Immature natural killer cell (primary cell): ENCODE data around the gene PCDHA5. TPM values are rescaled to one million over a fixed set of nuclear protein-coding genes. Genes with fewer than 3 reads are reported as not detected.
A peak's percentile ranks its signal among the peaks of the same experiment; 100 is the strongest.
"Not testable (repeated sequence)": the region's sequence is repeated elsewhere in the genome, so short reads cannot be mapped to it uniquely, and the experiment has no call there.

Experiments
- DNase-seq, 3 donors: peaks; one replicate each; pipeline ENCODE4 v3.0.0; 2022; ENCODE audit warnings: mixed read lengths in 1 of 3
- H3K27ac Mint-ChIP-seq, 6 donors: one replicate each; pipeline ENCODE4 v1.8.0; 2020; ENCODE audit warnings: mixed read lengths in 6 of 6, mild to moderate bottlenecking in 5 of 6, inconsistent platforms in 4 of 6, moderate library complexity in 3 of 6
- H3K27me3 Mint-ChIP-seq, 3 donors: one replicate each; pipeline ENCODE4 v1.8.0; 2020 to 2021; ENCODE audit warnings: low read depth in 3 of 3, mild to moderate bottlenecking in 3 of 3, mixed read lengths in 3 of 3, moderate library complexity in 3 of 3, inconsistent platforms in 1 of 3
- H3K36me3 Mint-ChIP-seq, 3 donors: one replicate each; pipeline ENCODE4 v1.8.0; 2020; ENCODE audit warnings: mixed read lengths in 3 of 3, inconsistent platforms in 2 of 3, mild to moderate bottlenecking in 2 of 3
- H3K4me1 Mint-ChIP-seq, 2 donors: one replicate each; pipeline ENCODE4 v1.8.0; 2020; ENCODE audit warnings: inconsistent platforms in 2 of 2, mild to moderate bottlenecking in 2 of 2, mixed read lengths in 2 of 2, moderate library complexity in 1 of 2
- H3K4me3 Mint-ChIP-seq, 5 donors: one replicate each; pipeline ENCODE4 v1.8.0; 2020; ENCODE audit warnings: mild to moderate bottlenecking in 5 of 5, mixed read lengths in 5 of 5, inconsistent platforms in 3 of 5, moderate library complexity in 3 of 5
- H3K9me3 Mint-ChIP-seq, 6 donors: one replicate each; pipeline ENCODE4 v1.8.0; 2020; ENCODE audit warnings: mild to moderate bottlenecking in 6 of 6, mixed read lengths in 6 of 6, inconsistent platforms in 4 of 6, moderate library complexity in 3 of 6
- polyA plus RNA-seq, 3 donors: library from polyadenylated mRNA; unstranded; fragments of 300-500 nt; fragmentation: Illumina TruSeq; gene quantifications; one replicate each; pipeline ENCODE4 v1.2.3, GENCODE V29; 2021

The PCDHA5 gene
- polyA plus RNA-seq, 3 donors from 2014 or later = not detected

- DNase-seq, H3K4me1 Mint-ChIP-seq, H3K36me3 Mint-ChIP-seq, H3K27ac Mint-ChIP-seq: not testable (repeated sequence)
- H3K27me3 Mint-ChIP-seq = peaks cover 2 to 20% (median 14%) of the 10 kb centered on the region in 3 donors
- H3K4me3 Mint-ChIP-seq = peak overlapping the region in 1 of 5 donors; percentile 15
- H3K9me3 Mint-ChIP-seq = peaks cover 4 to 40% (median 21%) of the 10 kb centered on the region in 6 donors
These were observed 13.1 kb downstream of the PCDHA5 start for GRCh38 chr5:140834439-140835008.

GRCh38 chr5:140835622-140836510 is 14.5 kb downstream of the PCDHA5 start:
- peaks cover 0 to 5% (median 0%) of the 10 kb centered on the region in 3 donors for H3K36me3 Mint-ChIP-seq
- DNase-seq = no peak
- H3K27ac Mint-ChIP-seq = no peak overlapping the region
- H3K9me3 Mint-ChIP-seq = peaks cover 9 to 44% (median 22%) of the 10 kb centered on the region in 6 donors
- no peaks in the 10 kb centered on the region for H3K4me1 Mint-ChIP-seq
- H3K27me3 Mint-ChIP-seq = peaks cover 10 to 17% (median 14%) of the 10 kb centered on the region in 3 donors
- H3K4me3 Mint-ChIP-seq = no peak overlapping the region

GRCh38 chr5:140840978-140841962 is 19.9 kb downstream of the PCDHA5 start, which contains the start of gene PCDHA8:
PCDHA8 (plus strand) TSS chr5:140841187; CDS start chr5:140841322, 135 bp downstream.
- H3K36me3 Mint-ChIP-seq = peaks cover 0 to 3% (median 0%) of the 10 kb centered on the region in 3 donors
- DNase-seq = no peak
- peaks cover 0 to 2% of the 10 kb centered on the region in 2 donors for H3K4me1 Mint-ChIP-seq
- H3K4me3 Mint-ChIP-seq = peak within 1 kb of the TSS in 1 of 5 donors; percentile 41
- peaks cover 0 to 8% (median 8%) of the 10 kb centered on the region in 3 donors for H3K27me3 Mint-ChIP-seq
- peaks cover 9 to 29% (median 18%) of the 10 kb centered on the region in 6 donors for H3K9me3 Mint-ChIP-seq
- H3K27ac Mint-ChIP-seq = no peak within 1 kb of the TSS

- no peak overlapping the region for H3K27ac Mint-ChIP-seq
- H3K4me3 Mint-ChIP-seq = no peak overlapping the region
- peaks cover 11 to 31% (median 20%) of the 10 kb centered on the region in 6 donors for H3K9me3 Mint-ChIP-seq
- H3K27me3 Mint-ChIP-seq = peaks cover 5 to 8% (median 6%) of the 10 kb centered on the region in 3 donors
- peaks cover 0 to 3% (median 0%) of the 10 kb centered on the region in 3 donors for H3K36me3 Mint-ChIP-seq
- H3K4me1 Mint-ChIP-seq = peaks cover 0 to 2% of the 10 kb centered on the region in 2 donors
- DNase-seq = no peak
These were observed 21.7 kb downstream of the PCDHA5 start for GRCh38 chr5:140842798-140843733.

GRCh38 chr5:140848139-140849102 is 27.0 kb downstream of the PCDHA5 start, which contains the start of gene PCDHA9:
PCDHA9 (plus strand) TSS chr5:140848382; CDS start chr5:140848496, 114 bp downstream.
- DNase-seq, H3K36me3 Mint-ChIP-seq, H3K27me3 Mint-ChIP-seq, H3K4me3 Mint-ChIP-seq, H3K27ac Mint-ChIP-seq, H3K4me1 Mint-ChIP-seq: not testable (repeated sequence)
- H3K9me3 Mint-ChIP-seq = peaks cover 0 to 17% (median 6%) of the 10 kb centered on the region in 6 donors

- H3K27me3 Mint-ChIP-seq, H3K4me1 Mint-ChIP-seq, H3K36me3 Mint-ChIP-seq, DNase-seq, H3K4me3 Mint-ChIP-seq, H3K27ac Mint-ChIP-seq: not testable (repeated sequence)
- peaks cover 0 to 14% (median 6%) of the 10 kb centered on the region in 6 donors for H3K9me3 Mint-ChIP-seq
These were observed 28.6 kb downstream of the PCDHA5 start for GRCh38 chr5:140849831-140850634.

GRCh38 chr5:140855772-140856674 is 34.6 kb downstream of the PCDHA5 start, which contains the start of gene PCDHA10:
PCDHA10 (plus strand) TSS chr5:140855897; CDS start chr5:140856049, 152 bp downstream.
- Mint-ChIP-seq H3K27ac (no peak within 1 kb of the TSS), H3K9me3 (peaks cover 1 to 24% (median 12%) of the 10 kb centered on the region in 6 donors), H3K4me1 (no peaks in the 10 kb centered on the region), H3K36me3 (peaks cover 0 to 4% (median 0%) of the 10 kb centered on the region in 3 donors), H3K4me3 (no peak within 1 kb of the TSS), H3K27me3 (peaks cover 0 to 5% (median 3%) of the 10 kb centered on the region in 3 donors)
- no peak for DNase-seq

GRCh38 chr5:140857177-140857986 is 36.0 kb downstream of the PCDHA5 start:
- DNase-seq = no peak
- no peak overlapping the region for H3K27ac Mint-ChIP-seq
- peaks cover 6 to 24% (median 16%) of the 10 kb centered on the region in 6 donors for H3K9me3 Mint-ChIP-seq
- no peak overlapping the region for H3K4me3 Mint-ChIP-seq
- H3K36me3 Mint-ChIP-seq = peaks cover 0 to 4% (median 0%) of the 10 kb centered on the region in 3 donors
- no peaks in the 10 kb centered on the region for H3K4me1 Mint-ChIP-seq
- H3K27me3 Mint-ChIP-seq = peaks cover 0 to 5% (median 5%) of the 10 kb centered on the region in 3 donors

GRCh38 chr5:140857987-140858240 is 36.5 kb downstream of the PCDHA5 start:
- H3K36me3 Mint-ChIP-seq = peaks cover 0 to 4% (median 0%) of the 10 kb centered on the region in 3 donors
- no peak overlapping the region for H3K4me3 Mint-ChIP-seq
- no peak overlapping the region for H3K27ac Mint-ChIP-seq
- DNase-seq = no peak
- H3K27me3 Mint-ChIP-seq = peaks cover 0 to 5% (median 5%) of the 10 kb centered on the region in 3 donors
- H3K4me1 Mint-ChIP-seq = no peaks in the 10 kb centered on the region
- H3K9me3 Mint-ChIP-seq = peaks cover 6 to 24% (median 15%) of the 10 kb centered on the region in 6 donors
